ENCODE results near the gene NDUFB8. TPM values are rescaled to one million over a fixed set of nuclear protein-coding genes. Genes with fewer than 3 reads are reported as not detected.

Gene NDUFB8
- total RNA-seq, 1 donor from 2014 or later = 200 TPM

DNA sequence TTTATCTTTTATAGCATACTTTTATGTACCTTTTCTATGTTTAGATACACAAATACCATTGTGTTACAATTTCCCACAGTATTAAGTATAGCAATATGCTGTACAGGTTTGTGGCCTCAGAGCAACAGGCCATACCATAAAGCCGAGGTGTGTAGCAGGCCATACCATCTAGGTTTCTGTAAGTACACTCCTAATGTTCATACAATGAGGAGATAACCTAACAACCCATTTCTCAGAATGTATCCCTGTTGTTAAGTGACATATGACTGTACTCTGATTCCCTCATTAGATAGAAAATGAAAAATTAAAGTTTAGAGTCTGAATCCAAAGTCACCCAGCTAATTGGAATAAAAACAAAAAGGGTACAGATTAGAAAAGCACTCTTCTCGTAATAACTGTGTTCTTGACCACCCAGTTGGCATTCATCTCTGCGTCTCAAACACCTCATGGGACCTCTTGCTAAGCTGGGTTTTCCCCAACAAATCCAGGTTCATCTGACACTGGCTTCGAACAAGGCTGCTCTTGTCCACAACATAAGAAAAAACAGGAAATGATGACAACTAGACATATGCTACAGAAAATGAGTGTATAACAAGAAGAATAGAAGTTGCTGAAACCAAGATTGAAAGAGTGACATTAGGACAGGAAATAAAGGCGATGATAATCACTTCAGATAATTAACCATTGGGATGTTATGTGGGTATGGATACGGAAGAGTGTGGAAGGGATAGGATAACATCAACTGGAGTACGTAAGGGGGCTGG lies 1.4 kb downstream of the NDUFB8 start:
- Mint-ChIP-seq H3K4me1 (peaks cover 23% of the 10 kb centered on the region), H3K9me3 (no peaks in the 10 kb centered on the region), H3K27ac (ENCODE audit: unreplicated experiment) (no peak overlapping the region), H3K4me3 (peak overlapping the region; percentile 100), H3K36me3 (ENCODE audit: low read depth) (peaks cover 7% of the 10 kb centered on the region), H3K27me3 (ENCODE audit: low read depth) (no peaks in the 10 kb centered on the region)
- TF ChIP-seq, protein P1, sequence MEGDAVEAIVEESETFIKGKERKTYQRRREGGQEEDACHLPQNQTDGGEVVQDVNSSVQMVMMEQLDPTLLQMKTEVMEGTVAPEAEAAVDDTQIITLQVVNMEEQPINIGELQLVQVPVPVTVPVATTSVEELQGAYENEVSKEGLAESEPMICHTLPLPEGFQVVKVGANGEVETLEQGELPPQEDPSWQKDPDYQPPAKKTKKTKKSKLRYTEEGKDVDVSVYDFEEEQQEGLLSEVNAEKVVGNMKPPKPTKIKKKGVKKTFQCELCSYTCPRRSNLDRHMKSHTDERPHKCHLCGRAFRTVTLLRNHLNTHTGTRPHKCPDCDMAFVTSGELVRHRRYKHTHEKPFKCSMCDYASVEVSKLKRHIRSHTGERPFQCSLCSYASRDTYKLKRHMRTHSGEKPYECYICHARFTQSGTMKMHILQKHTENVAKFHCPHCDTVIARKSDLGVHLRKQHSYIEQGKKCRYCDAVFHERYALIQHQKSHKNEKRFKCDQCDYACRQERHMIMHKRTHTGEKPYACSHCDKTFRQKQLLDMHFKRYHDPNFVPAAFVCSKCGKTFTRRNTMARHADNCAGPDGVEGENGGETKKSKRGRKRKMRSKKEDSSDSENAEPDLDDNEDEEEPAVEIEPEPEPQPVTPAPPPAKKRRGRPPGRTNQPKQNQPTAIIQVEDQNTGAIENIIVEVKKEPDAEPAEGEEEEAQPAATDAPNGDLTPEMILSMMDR (conservative IDR thresholded peaks at IDR 0.05) = no peak
- DNase-seq (ENCODE audit: low read depth, low spot score) = no peak

DNA sequence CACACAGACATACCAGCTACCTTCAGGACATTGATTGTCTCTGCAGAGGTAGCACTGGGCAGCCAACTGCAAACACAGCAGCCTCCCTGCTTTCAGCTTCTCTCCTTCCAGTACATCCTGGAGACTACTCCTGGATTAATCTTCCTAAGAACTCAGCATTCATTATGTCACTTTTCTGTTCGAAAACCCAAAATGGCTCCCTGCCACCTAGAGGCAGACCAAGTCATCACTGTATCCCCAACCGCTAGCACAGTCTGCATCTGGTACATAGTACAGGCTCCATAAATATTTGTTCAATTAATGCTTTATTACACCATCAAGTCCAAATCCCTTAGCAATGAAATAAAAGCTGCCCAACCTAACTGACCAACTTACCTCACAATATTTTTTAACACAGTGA lies 5.0 kb downstream of the NDUFB8 start:
- H3K4me1 Mint-ChIP-seq = peaks cover 19% of the 10 kb centered on the region
- TF ChIP-seq, protein P1 (conservative IDR thresholded peaks at IDR 0.05) = peak; percentile 23
- H3K4me3 Mint-ChIP-seq = no peak overlapping the region

DNA sequence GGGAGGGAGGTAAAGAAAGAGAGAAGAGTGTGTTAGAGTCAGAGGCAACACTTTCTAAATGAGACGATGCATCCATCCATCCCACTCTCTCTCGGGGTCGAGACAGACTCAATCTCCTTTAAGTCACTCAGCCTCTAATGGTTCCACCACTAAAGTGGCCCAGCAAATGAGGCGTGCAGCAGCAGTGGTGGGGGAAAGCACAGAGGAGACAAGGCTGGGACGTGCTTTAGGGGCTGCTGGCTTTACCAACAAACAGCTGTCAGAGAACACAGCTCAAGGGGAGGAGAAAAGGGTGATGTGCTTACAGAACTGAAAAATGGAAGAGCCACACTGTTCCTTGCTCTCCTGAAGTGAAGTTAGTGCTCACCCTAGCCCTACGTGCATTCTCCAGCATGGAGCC lies 5.5 kb downstream of the NDUFB8 start:
- Mint-ChIP-seq H3K4me1 (peaks cover 18% of the 10 kb centered on the region), H3K27ac (ENCODE audit: unreplicated experiment) (no peak overlapping the region), H3K27me3 (ENCODE audit: low read depth) (peaks cover 7% of the 10 kb centered on the region), H3K36me3 (ENCODE audit: low read depth) (peaks cover 5% of the 10 kb centered on the region), H3K4me3 (no peak overlapping the region), H3K9me3 (no peaks in the 10 kb centered on the region)
- TF ChIP-seq, protein P1 (conservative IDR thresholded peaks at IDR 0.05) = no peak
- no peak for DNase-seq (ENCODE audit: low read depth, low spot score)

More for the DNA sequence above, 5.0 kb downstream of the NDUFB8 start:
- Mint-ChIP-seq H3K9me3 (no peaks in the 10 kb centered on the region), H3K36me3 (ENCODE audit: low read depth) (peaks cover 6% of the 10 kb centered on the region), H3K27me3 (ENCODE audit: low read depth) (peaks cover 5% of the 10 kb centered on the region), H3K27ac (ENCODE audit: unreplicated experiment) (no peak overlapping the region)
- no peak for DNase-seq (ENCODE audit: low read depth, low spot score)

DNA sequence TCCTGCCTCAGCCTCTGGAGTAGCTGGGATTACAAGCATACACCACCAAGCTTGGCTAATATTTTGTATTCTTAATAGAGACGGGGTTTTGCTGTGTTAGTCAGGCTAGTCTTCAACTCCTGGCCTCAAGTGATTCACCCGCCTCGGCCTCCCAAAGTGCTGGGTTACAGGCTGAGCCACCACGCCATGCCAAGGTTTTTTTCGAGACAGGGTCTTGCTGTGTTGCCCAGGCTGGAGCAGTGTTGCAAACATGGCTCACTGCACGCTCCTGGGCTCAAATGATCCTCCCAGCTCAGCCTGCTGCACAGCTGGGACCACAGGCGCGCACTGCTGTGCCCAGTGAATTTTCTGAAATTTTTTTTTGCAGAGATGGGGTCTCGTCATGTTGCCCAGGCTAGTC lies 6.7 kb downstream of the NDUFB8 start:
- peaks cover 17% of the 10 kb centered on the region for H3K4me1 Mint-ChIP-seq
- TF ChIP-seq, protein P1 (conservative IDR thresholded peaks at IDR 0.05) = no peak
- peaks cover 7% of the 10 kb centered on the region for H3K27me3 Mint-ChIP-seq (ENCODE audit: low read depth)
- H3K36me3 Mint-ChIP-seq (ENCODE audit: low read depth) = peaks cover 5% of the 10 kb centered on the region
- no peak for DNase-seq (ENCODE audit: low read depth, low spot score)
- no peak overlapping the region for H3K4me3 Mint-ChIP-seq
- no peaks in the 10 kb centered on the region for H3K9me3 Mint-ChIP-seq
- no peak overlapping the region for H3K27ac Mint-ChIP-seq (ENCODE audit: unreplicated experiment)

DNA sequence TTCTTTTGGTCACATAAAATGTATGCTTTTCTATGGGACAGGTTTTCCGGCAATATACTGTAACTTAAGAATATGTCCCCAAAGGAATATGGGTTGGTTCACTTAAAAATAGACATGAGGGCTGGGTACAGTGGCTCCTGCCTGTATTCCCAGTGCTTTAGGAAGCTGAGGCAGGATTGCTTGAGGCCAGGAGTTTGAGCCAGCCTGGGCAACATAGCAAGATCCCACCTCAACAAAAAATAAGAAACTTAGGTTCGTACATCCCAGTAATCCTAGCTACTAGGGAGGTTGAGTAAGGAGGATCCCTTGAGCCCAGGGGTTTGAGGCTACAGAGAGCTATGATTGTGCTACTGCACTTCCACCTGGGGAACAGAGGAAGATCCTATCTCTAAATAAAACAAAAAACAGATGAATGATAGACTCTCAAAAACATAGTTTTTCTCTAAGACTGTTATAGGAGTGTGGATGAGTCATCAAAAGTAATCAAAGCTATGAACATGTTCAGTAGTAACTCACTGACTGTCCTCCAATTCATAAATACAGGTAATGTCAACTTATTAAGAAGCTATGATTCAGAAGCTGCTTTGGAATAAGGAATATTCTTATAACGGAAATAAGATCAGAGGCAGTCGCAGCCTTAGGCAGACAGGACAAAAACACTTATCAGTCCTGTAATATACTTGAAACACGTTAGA lies 7.4 kb downstream of the NDUFB8 start:
- H3K36me3 Mint-ChIP-seq (ENCODE audit: low read depth) = peaks cover 5% of the 10 kb centered on the region
- H3K9me3 Mint-ChIP-seq = no peaks in the 10 kb centered on the region
- H3K4me1 Mint-ChIP-seq = peaks cover 17% of the 10 kb centered on the region
- no peak overlapping the region for H3K27ac Mint-ChIP-seq (ENCODE audit: unreplicated experiment)
- H3K4me3 Mint-ChIP-seq = peak overlapping the region; percentile 17
- TF ChIP-seq, protein P1 (conservative IDR thresholded peaks at IDR 0.05) = no peak
- DNase-seq (ENCODE audit: low read depth, low spot score) = no peak
- H3K27me3 Mint-ChIP-seq (ENCODE audit: low read depth) = peaks cover 7% of the 10 kb centered on the region
